CD4-positive, alpha-beta memory T cell (primary cell): ENCODE measurements around the gene SNRPF. TPM values are rescaled to one million over a fixed set of nuclear protein-coding genes. Genes with fewer than 3 reads are reported as not detected.

Experiments used
- CTCF ChIA-PET: fragments of 350-600 bp; sonication (Branson Sonifier 250); formaldehyde crosslinking; loops from one replicate; lab custom pipeline; 2021; ENCODE audit warnings: inconsistent platforms; ENCODE audit not compliant: partially characterized antibody; lab: Charles Lee
- POLR2A ChIA-PET: fragments of 350-600 bp; sonication (Branson Sonifier 250); formaldehyde crosslinking; loops from one replicate; lab custom pipeline; 2021; ENCODE audit not compliant: partially characterized antibody; lab: Charles Lee
- DNase-seq, 5 donors: peaks; one replicate each; pipeline versions ENCODE4 v3.0.0 to v3.0.0-alpha.2; 2020 to 2022; ENCODE audit warnings: mixed read lengths in 1 of 5
- H3K27ac ChIP-seq: one replicate; pipeline ENCODE4 v1.7.0; 2013; ENCODE audit warnings: low read depth, low read length
- H3K27me3 ChIP-seq: 2 replicates; pipeline ENCODE4 v1.7.0; 2013; ENCODE audit warnings: mild to moderate bottlenecking, low read length, moderate library complexity; ENCODE audit not compliant: insufficient read depth
- H3K36me3 ChIP-seq: 2 replicates; pipeline ENCODE4 v1.7.0; 2013; ENCODE audit warnings: mild to moderate bottlenecking, low read length, moderate library complexity; ENCODE audit not compliant: insufficient read depth
- H3K4me1 ChIP-seq: 2 replicates; pipeline ENCODE4 v1.7.0; 2013; ENCODE audit warnings: mild to moderate bottlenecking, low read length, moderate library complexity; ENCODE audit not compliant: insufficient read depth
- H3K4me3 ChIP-seq, 2 donors: one replicate each; pipeline ENCODE4 v1.7.0; 2013; ENCODE audit warnings: low read length in 2 of 2, mild to moderate bottlenecking in 1 of 2
- H3K9me3 ChIP-seq, 2 donors: one replicate each; pipeline ENCODE4 v1.7.0; 2013; ENCODE audit warnings: low read length in 2 of 2, control low read depth in 1 of 2; ENCODE audit not compliant: control insufficient read depth in 1 of 2
- H3K27ac Mint-ChIP-seq, 7 donors: one replicate each; pipeline ENCODE4 v1.8.0; 2020 to 2021; ENCODE audit warnings: mixed read lengths in 7 of 7, mild to moderate bottlenecking in 6 of 7, inconsistent platforms in 3 of 7, moderate library complexity in 3 of 7
- H3K27me3 Mint-ChIP-seq, 2 donors: one replicate each; pipeline ENCODE4 v1.8.0; 2020 to 2021; ENCODE audit warnings: mixed read lengths in 2 of 2
- H3K36me3 Mint-ChIP-seq, 2 donors: one replicate each; pipeline ENCODE4 v1.8.0; 2020 to 2021; ENCODE audit warnings: mixed read lengths in 2 of 2, inconsistent platforms in 1 of 2, mild to moderate bottlenecking in 1 of 2
- H3K4me1 Mint-ChIP-seq, 4 donors: one replicate each; pipeline ENCODE4 v1.8.0; 2020 to 2021; ENCODE audit warnings: mixed read lengths in 4 of 4, mild to moderate bottlenecking in 1 of 4
- H3K4me3 Mint-ChIP-seq, 8 donors: one replicate each; pipeline ENCODE4 v1.8.0; 2020 to 2021; ENCODE audit warnings: mixed read lengths in 8 of 8, mild to moderate bottlenecking in 7 of 8, moderate library complexity in 6 of 8, inconsistent platforms in 3 of 8
- H3K9me3 Mint-ChIP-seq, 8 donors: one replicate each; pipeline ENCODE4 v1.8.0; 2020 to 2021; ENCODE audit warnings: mixed read lengths in 8 of 8, mild to moderate bottlenecking in 5 of 8, inconsistent platforms in 3 of 8, moderate library complexity in 1 of 8
- intact Hi-C: fragments of 100-400 bp; cut with micrococcal nuclease; formaldehyde crosslinking; loops from one replicate; pipeline ENCODE4 v1.15.1; 2023
- polyA plus RNA-seq, 2 donors: library from polyadenylated mRNA; unstranded; fragments of 300-500 nt; fragmentation: Illumina TruSeq; gene quantifications; one replicate each; pipeline ENCODE4 v1.2.3, GENCODE V29; 2021
- total RNA-seq, 2 experiments: library from RNA; stranded (reverse); gene quantifications; one replicate each; pipeline ENCODE4 v1.2.3, GENCODE V29; 2021

SNRPF gene
- total and polyA plus RNA-seq, 4 experiments from 2014 or later, result 16.7 to 60.5 (median 31.2) TPM

- Histone ChIP-seq H3K9me3 (no peaks in the 10 kb centered on the region), H3K27ac (no peak overlapping the region), H3K4me3 (no peak overlapping the region), H3K27me3 (no peaks in the 10 kb centered on the region), H3K4me1 (no peaks in the 10 kb centered on the region), H3K36me3 (no peaks in the 10 kb centered on the region)
- Mint-ChIP-seq H3K36me3 (no peaks in the 10 kb centered on the region), H3K4me1 (no peaks in the 10 kb centered on the region), H3K27ac (no peak overlapping the region), H3K27me3 (no peaks in the 10 kb centered on the region), H3K4me3 (no peak overlapping the region), H3K9me3 (peaks cover 0 to 4% (median 0%) of the 10 kb centered on the region in 8 donors)
- intact Hi-C loops, result no loop called here
- CTCF ChIA-PET, result no interaction called here
- POLR2A ChIA-PET, result no interaction called here
- DNase-seq, result no peak
Measured at GRCh38 chr12:95881331-95881955, 22.7 kb downstream of the SNRPF start.

GRCh38 chr12:95882080-95882479 is 23.3 kb downstream of the SNRPF start:
- no peak for DNase-seq
- Mint-ChIP-seq H3K36me3 (no peaks in the 10 kb centered on the region), H3K27me3 (no peaks in the 10 kb centered on the region), H3K4me1 (no peaks in the 10 kb centered on the region), H3K4me3 (no peak overlapping the region), H3K27ac (no peak overlapping the region), H3K9me3 (peaks cover 0 to 4% (median 0%) of the 10 kb centered on the region in 8 donors)
- no peaks in the 10 kb centered on the region for H3K36me3 ChIP-seq
- no peaks in the 10 kb centered on the region for H3K9me3 ChIP-seq
- ChIA-PET CTCF (interaction anchor here (1.2 kb wide), 1 partner anchor 37 kb away, joined by 3 read pairs; no protein-coding TSS in a partner anchor), POLR2A (no interaction called here)
- no peaks in the 10 kb centered on the region for H3K4me1 ChIP-seq
- no peak overlapping the region for H3K4me3 ChIP-seq
- no peaks in the 10 kb centered on the region for H3K27me3 ChIP-seq
- intact Hi-C loops, result no loop called here
- no peak overlapping the region for H3K27ac ChIP-seq

- intact Hi-C loops, result no loop called here
- no peak overlapping the region for H3K27ac ChIP-seq
- peaks cover 0 to 4% of the 10 kb centered on the region in 2 donors for H3K27me3 Mint-ChIP-seq
Measured at GRCh38 chr12:95882873-95883272, 24.1 kb downstream of the SNRPF start.

GRCh38 chr12:95884998-95885397 is 26.2 kb downstream of the SNRPF start:
- CTCF ChIA-PET, result no interaction called here

More at GRCh38 chr12:95882873-95883272, 24.1 kb downstream of the SNRPF start:
- H3K4me3 ChIP-seq, result no peak overlapping the region
- H3K4me1 ChIP-seq, result no peaks in the 10 kb centered on the region
- ChIA-PET CTCF (interaction anchor here (1.2 kb wide), 1 partner anchor 36 kb away, joined by 3 read pairs; no protein-coding TSS in a partner anchor), POLR2A (no interaction called here)
- no peaks in the 10 kb centered on the region for H3K36me3 ChIP-seq
- no peak overlapping the region for H3K27ac Mint-ChIP-seq
- H3K4me1 Mint-ChIP-seq, result no peaks in the 10 kb centered on the region
- DNase-seq, result no peak
- no peak overlapping the region for H3K4me3 Mint-ChIP-seq
- no peaks in the 10 kb centered on the region for H3K27me3 ChIP-seq
- peaks cover 0 to 4% (median 0%) of the 10 kb centered on the region in 8 donors for H3K9me3 Mint-ChIP-seq
- no peaks in the 10 kb centered on the region for H3K9me3 ChIP-seq
- no peaks in the 10 kb centered on the region for H3K36me3 Mint-ChIP-seq

GRCh38 chr12:95887311-95887710 is 28.6 kb downstream of the SNRPF start:
- DNase-seq, result no peak
- H3K36me3 ChIP-seq, result no peaks in the 10 kb centered on the region
- Mint-ChIP-seq H3K4me1 (no peaks in the 10 kb centered on the region), H3K4me3 (no peak overlapping the region), H3K27me3 (peaks cover 2 to 13% of the 10 kb centered on the region in 2 donors), H3K27ac (no peak overlapping the region), H3K36me3 (no peaks in the 10 kb centered on the region), H3K9me3 (peaks cover 0 to 4% (median 0%) of the 10 kb centered on the region in 8 donors)
- H3K9me3 ChIP-seq, result no peaks in the 10 kb centered on the region
- intact Hi-C loops, result no loop called here
- no peaks in the 10 kb centered on the region for H3K27me3 ChIP-seq
- H3K4me1 ChIP-seq, result no peaks in the 10 kb centered on the region
- CTCF ChIA-PET, result no interaction called here
- POLR2A ChIA-PET, result no interaction called here
- no peak overlapping the region for H3K4me3 ChIP-seq
- no peak overlapping the region for H3K27ac ChIP-seq

More at GRCh38 chr12:95884998-95885397, 26.2 kb downstream of the SNRPF start:
- peaks cover 0 to 4% (median 0%) of the 10 kb centered on the region in 8 donors for H3K9me3 Mint-ChIP-seq
- Histone ChIP-seq H3K27me3 (no peaks in the 10 kb centered on the region), H3K9me3 (no peaks in the 10 kb centered on the region), H3K4me1 (no peaks in the 10 kb centered on the region), H3K27ac (no peak overlapping the region), H3K36me3 (no peaks in the 10 kb centered on the region), H3K4me3 (no peak overlapping the region)
- no peak overlapping the region for H3K27ac Mint-ChIP-seq
- no peak overlapping the region for H3K4me3 Mint-ChIP-seq
- no peaks in the 10 kb centered on the region for H3K4me1 Mint-ChIP-seq
- H3K27me3 Mint-ChIP-seq, result peaks cover 2 to 8% of the 10 kb centered on the region in 2 donors
- intact Hi-C loops, result no loop called here
- DNase-seq, result no peak
- H3K36me3 Mint-ChIP-seq, result no peaks in the 10 kb centered on the region
- POLR2A ChIA-PET, result no interaction called here

- peak overlapping the region in 1 of 7 donors; percentile 68 for H3K27ac Mint-ChIP-seq
- CTCF ChIA-PET, result interaction anchor here (0.6 kb wide), 1 partner anchor 96 kb away, joined by 3 read pairs; no protein-coding TSS in a partner anchor
- DNase-seq, result no peak
- H3K27me3 Mint-ChIP-seq, result peaks cover 4 to 19% of the 10 kb centered on the region in 2 donors
- no peaks in the 10 kb centered on the region for H3K9me3 Mint-ChIP-seq
- intact Hi-C loops, result no loop called here
- Histone ChIP-seq H3K27me3 (no peaks in the 10 kb centered on the region), H3K4me3 (no peak overlapping the region), H3K36me3 (no peaks in the 10 kb centered on the region), H3K27ac (no peak overlapping the region), H3K4me1 (no peaks in the 10 kb centered on the region), H3K9me3 (no peaks in the 10 kb centered on the region)
- POLR2A ChIA-PET, result no interaction called here
- no peaks in the 10 kb centered on the region for H3K4me1 Mint-ChIP-seq
- no peaks in the 10 kb centered on the region for H3K36me3 Mint-ChIP-seq
- H3K4me3 Mint-ChIP-seq, result no peak overlapping the region
Measured at GRCh38 chr12:95890958-95891357, 32.2 kb downstream of the SNRPF start.

- Histone ChIP-seq H3K9me3 (no peaks in the 10 kb centered on the region), H3K4me1 (no peaks in the 10 kb centered on the region), H3K36me3 (no peaks in the 10 kb centered on the region), H3K27ac (no peak overlapping the region), H3K27me3 (no peaks in the 10 kb centered on the region), H3K4me3 (no peak overlapping the region)
- H3K4me1 Mint-ChIP-seq, result no peaks in the 10 kb centered on the region
- DNase-seq, result no peak
- H3K36me3 Mint-ChIP-seq, result no peaks in the 10 kb centered on the region
- ChIA-PET POLR2A (no interaction called here), CTCF (interaction anchor here (2.3 kb wide), 1 partner anchor 20 kb away, joined by 7 read pairs; no protein-coding TSS in a partner anchor)
- intact Hi-C loops, result no loop called here
- no peak overlapping the region for H3K4me3 Mint-ChIP-seq
- peaks cover 0 to under 1% (median 0%) of the 10 kb centered on the region in 8 donors for H3K9me3 Mint-ChIP-seq
- H3K27ac Mint-ChIP-seq, result no peak overlapping the region
- peaks cover 15 to 17% of the 10 kb centered on the region in 2 donors for H3K27me3 Mint-ChIP-seq
Measured at GRCh38 chr12:95896846-95897245, 38.1 kb downstream of the SNRPF start.
